Measurements from ENCODE around the gene KLHDC7B. TPM values are rescaled to one million over a fixed set of nuclear protein-coding genes. Genes with fewer than 3 reads are reported as not detected.

Gene KLHDC7B
- total RNA-seq, 1 experiment from 2014 or later = 1.8 TPM

DNA sequence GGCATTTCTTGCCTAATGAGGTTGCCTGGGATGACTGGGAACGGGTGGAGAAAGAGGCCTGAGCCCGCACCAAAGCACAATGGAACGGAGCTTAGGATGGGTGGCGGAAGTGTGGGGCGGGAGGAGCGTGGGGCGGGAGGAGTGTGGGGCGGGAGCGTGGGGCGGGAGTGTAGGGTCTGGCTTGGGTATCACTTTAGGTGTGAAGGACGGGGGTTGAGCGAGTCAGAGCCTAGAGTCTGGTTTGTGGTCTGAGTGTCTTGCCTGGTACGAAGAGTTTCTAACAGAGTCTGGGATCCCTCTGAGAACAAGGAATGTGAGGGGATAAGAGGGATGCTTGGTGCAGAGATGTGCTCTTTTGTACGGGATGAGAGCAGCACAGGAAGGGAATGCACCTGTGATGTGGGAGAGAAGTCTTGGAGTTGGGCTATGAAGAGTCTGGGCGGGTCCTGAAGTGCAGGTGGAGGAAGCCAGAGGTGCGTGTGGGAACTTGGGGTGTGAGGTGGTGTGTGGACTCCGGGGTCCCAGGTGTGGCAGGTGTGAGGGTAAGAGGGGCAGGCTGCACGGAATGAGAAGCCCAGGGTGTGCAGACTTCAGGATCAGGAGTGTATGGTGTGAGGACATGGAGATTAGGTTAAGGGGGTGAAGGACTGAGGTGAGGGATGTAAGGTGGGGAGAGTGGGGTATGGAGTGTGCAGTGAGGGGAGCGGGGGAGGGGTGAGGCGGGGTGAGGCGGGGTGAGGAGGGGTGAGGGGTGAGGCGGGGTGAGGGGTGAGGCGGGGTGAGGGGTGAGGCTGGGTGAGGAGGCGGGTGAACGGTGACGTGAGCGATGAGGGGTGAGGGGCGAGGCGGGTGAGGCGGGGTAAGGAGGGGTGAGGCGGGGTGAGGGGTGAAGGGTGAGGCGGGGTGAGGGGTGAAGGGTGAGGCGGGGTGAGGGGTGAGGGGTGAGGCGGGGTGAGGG lies 16.0 kb downstream of the KLHDC7B start:
- POLR2A ChIA-PET = interaction anchor here (0.5 kb wide), 1 partner anchor 53 kb away, joined by 5 read pairs; no protein-coding TSS in a partner anchor
- DNase-seq (ENCODE audit: low read depth, low spot score) = no peak
- TF ChIP-seq, protein P1, sequence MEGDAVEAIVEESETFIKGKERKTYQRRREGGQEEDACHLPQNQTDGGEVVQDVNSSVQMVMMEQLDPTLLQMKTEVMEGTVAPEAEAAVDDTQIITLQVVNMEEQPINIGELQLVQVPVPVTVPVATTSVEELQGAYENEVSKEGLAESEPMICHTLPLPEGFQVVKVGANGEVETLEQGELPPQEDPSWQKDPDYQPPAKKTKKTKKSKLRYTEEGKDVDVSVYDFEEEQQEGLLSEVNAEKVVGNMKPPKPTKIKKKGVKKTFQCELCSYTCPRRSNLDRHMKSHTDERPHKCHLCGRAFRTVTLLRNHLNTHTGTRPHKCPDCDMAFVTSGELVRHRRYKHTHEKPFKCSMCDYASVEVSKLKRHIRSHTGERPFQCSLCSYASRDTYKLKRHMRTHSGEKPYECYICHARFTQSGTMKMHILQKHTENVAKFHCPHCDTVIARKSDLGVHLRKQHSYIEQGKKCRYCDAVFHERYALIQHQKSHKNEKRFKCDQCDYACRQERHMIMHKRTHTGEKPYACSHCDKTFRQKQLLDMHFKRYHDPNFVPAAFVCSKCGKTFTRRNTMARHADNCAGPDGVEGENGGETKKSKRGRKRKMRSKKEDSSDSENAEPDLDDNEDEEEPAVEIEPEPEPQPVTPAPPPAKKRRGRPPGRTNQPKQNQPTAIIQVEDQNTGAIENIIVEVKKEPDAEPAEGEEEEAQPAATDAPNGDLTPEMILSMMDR (IDR thresholded peaks at IDR 0.05) = no peak
- TF ChIP-seq TCF7L2 (IDR thresholded peaks at IDR 0.05; ENCODE audit: low read depth, low read length) (no peak), SIN3A (IDR thresholded peaks at IDR 0.05; ENCODE audit: borderline replicate concordance, insufficient read depth, low read depth, low read length) (no peak), POLR2AphosphoS5 (IDR thresholded peaks at IDR 0.05; ENCODE audit: low read depth, low read length) (no peak)
- ATAC-seq = no peak
- intact Hi-C loops (cut with micrococcal nuclease; ENCODE audit: unreplicated experiment) = no loop called here
- H3K9me3 ChIP-seq (ENCODE audit: control insufficient read depth, insufficient read depth, low read depth, low read length) = no peaks in the 10 kb centered on the region
- no peaks in the 10 kb centered on the region for H3K36me3 ChIP-seq (ENCODE audit: control insufficient read depth, insufficient read depth, low read length)
- H3K4me1 ChIP-seq (ENCODE audit: control insufficient read depth, insufficient read depth, low read length) = 0 out of 2 replicates have a peak, but pooled peaks cover 4% of the 10 kb centered on the region
- no peak overlapping the region for H3K27ac ChIP-seq (ENCODE audit: low read length)
- BruUV-seq (replicated peaks) = no TSS peak
- H3K27me3 ChIP-seq (ENCODE audit: control insufficient read depth, insufficient read depth, low read length) = no peaks in the 10 kb centered on the region
- CTCF ChIA-PET = no interaction called here
- H3K4me3 ChIP-seq (ENCODE audit: low read depth in 2 of 2, low read length in 2 of 2) = no peak overlapping the region
- in situ Hi-C loops (cut with HindIII; ENCODE audit: low pct_unique_long_range_greater_than_20kb, low sequenced_read_pairs) = no loop called here

DNA sequence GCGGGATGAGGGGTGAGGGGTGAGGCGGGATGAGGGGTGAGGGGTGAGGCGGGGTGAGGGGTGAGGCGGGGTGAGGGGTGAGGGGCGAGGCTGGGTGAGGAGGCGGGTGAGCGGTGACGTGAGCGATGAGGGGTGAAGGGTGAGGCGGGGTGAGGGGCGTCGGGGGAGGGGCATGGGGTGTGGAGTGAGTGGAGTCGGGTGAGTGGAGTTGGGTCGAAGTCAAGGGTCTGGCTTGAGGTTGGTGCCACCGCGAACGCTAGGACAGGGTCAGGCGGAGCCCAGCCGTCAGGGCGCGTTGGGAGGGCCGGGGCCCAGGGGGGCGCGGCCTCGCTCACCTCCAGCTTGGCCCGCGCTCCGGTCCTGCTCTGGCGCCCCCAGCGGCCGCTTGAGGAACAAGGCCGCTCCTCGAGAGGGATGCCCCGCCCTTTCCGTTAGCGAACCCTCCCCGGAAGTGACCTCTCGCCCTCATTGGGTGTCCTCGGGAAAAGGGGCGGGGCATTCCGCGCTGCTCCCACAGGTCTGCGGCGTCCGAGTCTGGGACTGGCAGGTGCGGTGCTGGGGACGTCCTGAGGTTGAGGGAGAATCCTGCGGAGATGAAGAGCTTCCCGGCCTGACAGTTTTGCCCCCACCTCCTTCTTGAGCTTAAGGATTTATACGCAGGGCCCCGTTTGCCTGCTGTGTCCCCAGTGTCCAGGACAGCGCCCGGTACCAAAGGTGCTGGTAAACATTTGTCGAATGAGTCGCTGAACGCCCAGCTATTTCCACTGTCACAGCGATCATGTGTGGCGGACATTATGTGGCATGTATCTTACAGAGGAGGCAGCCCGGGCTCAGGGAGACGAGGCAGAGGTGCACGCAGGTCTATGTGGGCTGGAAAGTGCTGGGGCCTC lies 17.1 kb downstream of the KLHDC7B start, which contains the start of gene SYCE3:
SYCE3 (minus strand) TSS at position 397 of the 890 bp plus-strand sequence. CDS start 6,514 bp downstream, outside the sequence.
- H3K4me1 ChIP-seq (ENCODE audit: control insufficient read depth, insufficient read depth, low read length) = 0 out of 2 replicates have a peak, but pooled peaks cover 4% of the 10 kb centered on the region
- ATAC-seq (peak; percentile 98), DNase-seq (ENCODE audit: low read depth, low spot score) (peak; percentile 66)
- in situ Hi-C loops (cut with HindIII; ENCODE audit: low pct_unique_long_range_greater_than_20kb, low sequenced_read_pairs) = no loop called here
- CTCF ChIA-PET = interaction anchor here (0.6 to 0.9 kb wide), 4 partner anchors 13 to 66 kb away, joined by 3 to 5 read pairs (median 3); partner anchors contain the start of gene ARSA
- H3K9me3 ChIP-seq (ENCODE audit: control insufficient read depth, insufficient read depth, low read depth, low read length) = no peaks in the 10 kb centered on the region
- H3K27me3 ChIP-seq (ENCODE audit: control insufficient read depth, insufficient read depth, low read length) = no peaks in the 10 kb centered on the region
- intact Hi-C loops (cut with micrococcal nuclease; ENCODE audit: unreplicated experiment) = no loop called here
- TSS peak; percentile 94 for BruUV-seq (replicated peaks)
- H3K27ac ChIP-seq (ENCODE audit: low read length) = peak within 1 kb of the TSS; percentile 66; the same call in 1 of the 2 replicates
- TF ChIP-seq, protein P1 (IDR thresholded peaks at IDR 0.05) = peak; percentile 92
- peak; percentile 54 for TF ChIP-seq POLR2AphosphoS5 (IDR thresholded peaks at IDR 0.05; ENCODE audit: low read depth, low read length)
- no peak for TF ChIP-seq TCF7L2 (IDR thresholded peaks at IDR 0.05; ENCODE audit: low read depth, low read length)
- TF ChIP-seq, protein P2, sequence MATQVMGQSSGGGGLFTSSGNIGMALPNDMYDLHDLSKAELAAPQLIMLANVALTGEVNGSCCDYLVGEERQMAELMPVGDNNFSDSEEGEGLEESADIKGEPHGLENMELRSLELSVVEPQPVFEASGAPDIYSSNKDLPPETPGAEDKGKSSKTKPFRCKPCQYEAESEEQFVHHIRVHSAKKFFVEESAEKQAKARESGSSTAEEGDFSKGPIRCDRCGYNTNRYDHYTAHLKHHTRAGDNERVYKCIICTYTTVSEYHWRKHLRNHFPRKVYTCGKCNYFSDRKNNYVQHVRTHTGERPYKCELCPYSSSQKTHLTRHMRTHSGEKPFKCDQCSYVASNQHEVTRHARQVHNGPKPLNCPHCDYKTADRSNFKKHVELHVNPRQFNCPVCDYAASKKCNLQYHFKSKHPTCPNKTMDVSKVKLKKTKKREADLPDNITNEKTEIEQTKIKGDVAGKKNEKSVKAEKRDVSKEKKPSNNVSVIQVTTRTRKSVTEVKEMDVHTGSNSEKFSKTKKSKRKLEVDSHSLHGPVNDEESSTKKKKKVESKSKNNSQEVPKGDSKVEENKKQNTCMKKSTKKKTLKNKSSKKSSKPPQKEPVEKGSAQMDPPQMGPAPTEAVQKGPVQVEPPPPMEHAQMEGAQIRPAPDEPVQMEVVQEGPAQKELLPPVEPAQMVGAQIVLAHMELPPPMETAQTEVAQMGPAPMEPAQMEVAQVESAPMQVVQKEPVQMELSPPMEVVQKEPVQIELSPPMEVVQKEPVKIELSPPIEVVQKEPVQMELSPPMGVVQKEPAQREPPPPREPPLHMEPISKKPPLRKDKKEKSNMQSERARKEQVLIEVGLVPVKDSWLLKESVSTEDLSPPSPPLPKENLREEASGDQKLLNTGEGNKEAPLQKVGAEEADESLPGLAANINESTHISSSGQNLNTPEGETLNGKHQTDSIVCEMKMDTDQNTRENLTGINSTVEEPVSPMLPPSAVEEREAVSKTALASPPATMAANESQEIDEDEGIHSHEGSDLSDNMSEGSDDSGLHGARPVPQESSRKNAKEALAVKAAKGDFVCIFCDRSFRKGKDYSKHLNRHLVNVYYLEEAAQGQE (IDR thresholded peaks at IDR 0.05; ENCODE audit: insufficient read depth in 1 of 2, low read depth in 2 of 2, low read length in 1 of 2) = no peak
- no peak for TF ChIP-seq SIN3A (IDR thresholded peaks at IDR 0.05; ENCODE audit: borderline replicate concordance, insufficient read depth, low read depth, low read length)
- POLR2A ChIA-PET = no interaction called here
- peak within 1 kb of the TSS; percentile 67 to 82 for H3K4me3 ChIP-seq (ENCODE audit: low read depth in 2 of 2, low read length in 2 of 2)
- no peaks in the 10 kb centered on the region for H3K36me3 ChIP-seq (ENCODE audit: control insufficient read depth, insufficient read depth, low read length)

Measured in Panc1 (cell line).